GM12865 (cell line): ENCODE results near the gene LSR.
A peak's percentile ranks its signal among the peaks of the same experiment; 100 is the strongest.

ENCODE experiments used
- DNase-seq: peaks from one replicate; pipeline ENCODE4 v3.0.0; 2010; ENCODE audit warnings: low read depth
- H3K4me3 ChIP-seq: 2 replicates; pipeline ENCODE4 v1.5.1; 2011; ENCODE audit warnings: mild to moderate bottlenecking, low read depth, low read length, control low read depth
- CTCF ChIP-seq: IDR thresholded peaks from 2 replicates; pipeline ENCODE4 v1.5.1; 2011; ENCODE audit warnings: low read length, control low read depth, low read depth, inconsistent platforms; ENCODE audit not compliant: insufficient read depth; ENCODE audit errors: missing control alignments

LSR gene

GRCh38 chr19:35294328-35294727 is 45.5 kb downstream of the LSR start:
- no peak overlapping the region for H3K4me3 ChIP-seq
- no peak for DNase-seq
- no peak for TF ChIP-seq CTCF

- no peak for DNase-seq
- TF ChIP-seq CTCF: no peak
- H3K4me3 ChIP-seq: no peak overlapping the region
Observed at GRCh38 chr19:35294859-35295791, 46.3 kb downstream of the LSR start.

- DNase-seq: peak; percentile 62
- no peak for TF ChIP-seq CTCF
- no peak overlapping the region for H3K4me3 ChIP-seq
Observed at GRCh38 chr19:35295792-35296462, 47.1 kb downstream of the LSR start.

- no peak overlapping the region for H3K4me3 ChIP-seq
- TF ChIP-seq CTCF: no peak
- DNase-seq: no peak
Observed at GRCh38 chr19:35296644-35297514, 48.1 kb downstream of the LSR start.

- H3K4me3 ChIP-seq: no peak overlapping the region
- no peak for DNase-seq
- no peak for TF ChIP-seq CTCF
Observed at GRCh38 chr19:35297515-35297848, 48.7 kb downstream of the LSR start.

- H3K4me3 ChIP-seq: no peak overlapping the region
- TF ChIP-seq CTCF: no peak
Observed at GRCh38 chr19:35297922-35298321, 49.1 kb downstream of the LSR start.

More at GRCh38 chr19:35297922-35298321, 49.1 kb downstream of the LSR start:
- no peak for DNase-seq
